LNCAP (cell line): ENCODE results near the gene VWDE.

Experiments used
- TF ChIP-seq, protein P1 (sequence below): fragments of 450-650 bp; IDR thresholded peaks from 2 replicates; pipeline ENCODE4 v1.5.1; 2017; ENCODE audit warnings: mild to moderate bottlenecking

The VWDE gene

GRCh38 chr7:12294701-12295100 lies 109.0 kb downstream of the VWDE start:
- TF ChIP-seq, protein P1, sequence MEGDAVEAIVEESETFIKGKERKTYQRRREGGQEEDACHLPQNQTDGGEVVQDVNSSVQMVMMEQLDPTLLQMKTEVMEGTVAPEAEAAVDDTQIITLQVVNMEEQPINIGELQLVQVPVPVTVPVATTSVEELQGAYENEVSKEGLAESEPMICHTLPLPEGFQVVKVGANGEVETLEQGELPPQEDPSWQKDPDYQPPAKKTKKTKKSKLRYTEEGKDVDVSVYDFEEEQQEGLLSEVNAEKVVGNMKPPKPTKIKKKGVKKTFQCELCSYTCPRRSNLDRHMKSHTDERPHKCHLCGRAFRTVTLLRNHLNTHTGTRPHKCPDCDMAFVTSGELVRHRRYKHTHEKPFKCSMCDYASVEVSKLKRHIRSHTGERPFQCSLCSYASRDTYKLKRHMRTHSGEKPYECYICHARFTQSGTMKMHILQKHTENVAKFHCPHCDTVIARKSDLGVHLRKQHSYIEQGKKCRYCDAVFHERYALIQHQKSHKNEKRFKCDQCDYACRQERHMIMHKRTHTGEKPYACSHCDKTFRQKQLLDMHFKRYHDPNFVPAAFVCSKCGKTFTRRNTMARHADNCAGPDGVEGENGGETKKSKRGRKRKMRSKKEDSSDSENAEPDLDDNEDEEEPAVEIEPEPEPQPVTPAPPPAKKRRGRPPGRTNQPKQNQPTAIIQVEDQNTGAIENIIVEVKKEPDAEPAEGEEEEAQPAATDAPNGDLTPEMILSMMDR: no peak

DNA sequence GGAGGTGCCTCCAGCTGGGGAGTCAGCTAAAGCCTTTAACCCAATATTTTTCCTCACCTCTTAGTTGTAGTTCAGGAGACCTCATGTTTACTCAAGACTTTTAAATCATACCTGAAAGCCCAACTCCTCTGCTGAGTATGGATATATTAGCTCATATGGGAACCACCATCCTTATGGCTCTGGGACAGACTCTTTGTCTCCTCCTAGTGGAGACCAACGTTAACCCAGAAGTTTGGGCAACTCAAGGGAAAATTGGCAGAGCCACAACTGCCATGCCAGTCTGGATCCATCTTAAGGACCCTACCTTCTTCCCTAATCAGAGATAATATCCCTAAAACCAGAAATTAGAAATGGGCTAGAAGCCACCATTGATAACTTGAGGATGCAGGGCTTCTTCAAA lies 111.8 kb downstream of the VWDE start:
- TF ChIP-seq, protein P1: peak; percentile 45; the same call in 1 of the 2 replicates

DNA sequence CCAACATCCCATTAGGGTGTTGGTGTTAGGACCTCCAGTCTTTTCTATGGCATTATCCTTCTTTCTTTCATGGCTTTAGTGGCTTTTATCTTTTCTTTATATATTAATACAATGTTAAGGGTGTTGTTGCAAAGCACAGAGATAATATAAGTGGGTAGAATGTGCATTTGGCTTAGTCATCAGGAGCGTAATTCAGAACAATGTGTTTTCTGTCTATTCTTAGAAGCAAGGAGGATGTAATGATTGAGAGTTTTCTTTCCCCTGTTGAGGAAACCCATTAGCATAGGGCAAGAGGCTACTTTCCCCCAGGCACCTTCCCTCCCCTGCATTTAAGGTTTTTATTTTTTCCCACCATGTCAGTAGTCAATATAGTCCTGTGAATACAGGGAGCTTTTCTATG lies 112.9 kb downstream of the VWDE start:
- TF ChIP-seq, protein P1: no peak

DNA sequence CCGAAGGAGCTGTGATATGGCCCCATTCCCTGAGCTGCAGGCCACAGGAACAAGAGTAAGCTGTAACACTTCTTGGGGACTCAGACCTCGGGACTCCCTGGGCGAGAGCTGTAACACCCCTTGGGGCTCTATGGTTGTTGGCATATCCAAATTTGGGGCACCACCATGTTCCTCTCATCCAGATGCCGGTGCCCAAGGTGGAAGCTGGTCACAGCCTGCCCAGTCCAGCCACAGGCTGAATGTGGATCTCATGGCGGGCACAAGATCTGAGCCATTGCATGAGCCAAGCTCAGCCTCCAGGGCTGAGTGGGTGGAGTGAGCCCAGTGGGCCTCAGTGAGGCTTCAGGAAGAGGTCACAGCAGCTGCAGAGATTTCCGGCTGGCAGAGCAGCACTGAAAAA lies 113.7 kb downstream of the VWDE start:
- TF ChIP-seq, protein P1: no peak

DNA sequence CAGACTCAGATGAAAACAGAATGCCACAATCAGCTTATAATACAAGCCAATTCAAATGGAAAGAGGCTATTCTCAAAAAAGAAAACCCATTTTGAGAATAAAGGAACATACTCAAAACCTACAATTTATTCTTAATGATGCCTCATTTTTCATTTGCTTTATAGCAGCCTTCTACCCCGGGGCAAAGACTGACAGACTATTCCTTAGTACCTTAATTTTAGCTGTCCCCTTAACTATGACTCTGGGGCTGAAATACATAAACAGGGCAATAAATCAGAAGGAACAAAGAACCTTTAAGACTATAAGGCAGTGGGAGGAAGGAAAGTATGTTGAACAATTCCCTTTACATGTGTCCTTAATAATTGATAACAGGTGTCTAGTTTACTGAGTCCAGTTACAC lies 115.8 kb downstream of the VWDE start:
- TF ChIP-seq, protein P1: no peak

DNA sequence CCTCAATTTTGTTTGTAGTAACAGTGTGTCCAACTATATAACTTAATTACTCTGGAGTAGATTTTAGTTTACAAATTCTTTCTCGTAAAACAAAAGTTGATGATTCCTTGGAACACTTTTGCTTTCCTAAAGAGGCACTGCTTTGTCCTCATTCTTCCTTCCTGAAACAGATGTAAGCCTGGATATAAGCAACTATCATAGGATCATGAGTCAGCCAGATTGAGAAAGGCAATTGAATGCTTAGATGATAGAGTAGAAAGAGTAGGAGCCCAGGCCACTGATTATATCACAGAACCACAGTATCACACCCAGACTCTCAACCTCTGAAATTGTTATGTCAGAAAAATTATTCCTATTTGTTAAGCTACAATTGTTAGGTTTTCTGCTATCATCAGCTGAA lies 122.6 kb downstream of the VWDE start:
- TF ChIP-seq, protein P1: no peak
